GM21423 (cell line): ENCODE measurements around the gene EXOSC2.

Source experiments
- ATAC-seq: cut with Tn5 transposase; IDR thresholded peaks from one replicate; pipeline ENCODE4 v1.9.1; 2021; ENCODE audit warnings: mild to moderate bottlenecking, moderate library complexity; ENCODE audit not compliant: unreplicated experiment

Gene EXOSC2

DNA sequence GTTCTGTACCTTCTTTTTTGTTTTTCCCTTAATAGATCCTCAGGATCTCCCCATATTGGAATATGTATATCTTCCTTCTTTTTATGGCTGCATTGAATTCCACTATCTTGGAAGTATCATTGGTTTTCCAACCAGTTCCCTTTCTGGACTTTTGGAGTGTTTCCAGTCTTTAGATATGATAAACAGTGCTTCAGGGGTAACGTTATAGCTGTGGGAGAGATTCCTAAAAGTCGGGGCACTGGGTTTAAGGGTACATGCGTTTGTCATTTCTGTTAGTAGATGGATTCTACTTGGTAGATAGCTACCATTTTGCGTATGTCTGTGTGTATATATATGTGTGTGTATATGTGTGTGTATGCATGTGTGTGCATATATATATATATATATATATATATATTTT lies 42.0 kb downstream of the EXOSC2 start:
- ATAC-seq: no peak

DNA sequence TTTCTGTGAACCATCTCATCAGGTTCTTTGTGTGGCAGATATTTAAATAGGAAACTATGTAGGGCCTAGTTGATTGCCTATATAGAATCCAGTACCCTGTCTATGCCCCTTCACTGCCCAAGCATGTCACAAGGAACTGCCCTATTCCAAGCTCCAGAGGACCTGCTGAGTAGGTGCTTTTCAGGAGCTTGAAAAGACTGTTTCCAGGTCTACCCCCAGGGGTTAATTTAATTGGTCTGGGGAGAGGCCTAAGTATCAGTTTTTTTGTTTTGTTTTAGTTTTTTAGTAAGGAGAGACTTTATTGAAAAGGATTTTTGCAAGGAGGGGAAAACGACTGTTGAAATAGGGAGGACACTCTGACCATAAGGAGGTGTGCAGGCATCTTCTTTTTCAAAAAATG lies 43.3 kb downstream of the EXOSC2 start:
- ATAC-seq: no peak

DNA sequence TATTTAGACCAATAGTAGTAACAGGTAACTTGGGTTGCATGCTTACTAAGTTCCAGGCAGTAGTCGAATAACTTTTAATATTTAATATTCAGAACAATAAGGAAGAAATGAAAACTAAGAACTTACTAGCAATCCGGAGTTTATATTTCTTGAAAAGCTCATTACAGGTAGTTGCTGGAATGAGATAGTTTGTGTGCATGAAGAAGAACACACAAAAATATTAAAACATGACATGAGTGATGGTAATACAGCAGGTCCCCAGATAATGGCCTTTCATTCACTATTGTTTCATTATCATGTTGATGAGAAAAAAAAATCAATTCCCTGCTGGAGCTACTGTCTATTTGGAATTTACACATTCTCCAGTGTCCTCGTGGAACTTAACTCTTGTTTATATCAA lies 44.7 kb downstream of the EXOSC2 start:
- no peak for ATAC-seq

GRCh38 chr9:130739081-130739480 lies 45.5 kb downstream of the EXOSC2 start:
- ATAC-seq: no peak

- no peak for ATAC-seq
Observed at GRCh38 chr9:130740218-130741023, 46.8 kb downstream of the EXOSC2 start.

DNA sequence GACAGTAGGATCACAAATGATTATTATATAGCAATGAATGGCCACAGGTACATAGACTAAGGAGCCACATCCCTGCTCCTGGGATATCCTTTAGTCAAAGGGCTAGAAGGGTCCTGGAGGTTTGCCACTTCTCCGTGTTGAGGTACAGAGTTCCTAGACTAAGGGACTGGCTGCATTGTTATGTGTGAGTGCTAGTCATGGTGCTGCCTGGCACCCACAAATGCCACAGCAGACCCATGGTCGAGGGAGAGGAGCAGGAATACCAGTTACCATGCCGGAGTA lies 47.4 kb downstream of the EXOSC2 start:
- ATAC-seq: no peak

GRCh38 chr9:130741831-130742449 lies 48.4 kb downstream of the EXOSC2 start:
- no peak for ATAC-seq

DNA sequence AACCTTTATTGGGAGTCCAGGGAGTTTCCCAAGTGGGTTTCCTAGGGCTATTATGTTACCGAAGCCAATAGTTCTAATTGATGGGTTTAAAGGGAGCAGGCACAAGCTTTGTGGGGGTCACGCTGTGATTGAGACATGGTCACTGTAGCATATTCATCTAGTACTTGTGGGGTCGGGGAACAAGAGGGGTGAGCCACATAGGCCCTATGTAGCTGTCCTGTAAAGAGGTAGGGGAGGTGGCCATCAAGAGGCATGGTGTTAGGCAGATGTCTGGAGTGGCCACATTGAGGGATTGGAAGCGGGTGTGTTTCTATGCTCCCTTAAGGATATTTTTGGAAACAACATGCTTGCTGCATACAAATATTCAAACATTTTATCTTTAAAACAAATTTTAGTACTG lies 50.1 kb downstream of the EXOSC2 start:
- ATAC-seq: no peak

DNA sequence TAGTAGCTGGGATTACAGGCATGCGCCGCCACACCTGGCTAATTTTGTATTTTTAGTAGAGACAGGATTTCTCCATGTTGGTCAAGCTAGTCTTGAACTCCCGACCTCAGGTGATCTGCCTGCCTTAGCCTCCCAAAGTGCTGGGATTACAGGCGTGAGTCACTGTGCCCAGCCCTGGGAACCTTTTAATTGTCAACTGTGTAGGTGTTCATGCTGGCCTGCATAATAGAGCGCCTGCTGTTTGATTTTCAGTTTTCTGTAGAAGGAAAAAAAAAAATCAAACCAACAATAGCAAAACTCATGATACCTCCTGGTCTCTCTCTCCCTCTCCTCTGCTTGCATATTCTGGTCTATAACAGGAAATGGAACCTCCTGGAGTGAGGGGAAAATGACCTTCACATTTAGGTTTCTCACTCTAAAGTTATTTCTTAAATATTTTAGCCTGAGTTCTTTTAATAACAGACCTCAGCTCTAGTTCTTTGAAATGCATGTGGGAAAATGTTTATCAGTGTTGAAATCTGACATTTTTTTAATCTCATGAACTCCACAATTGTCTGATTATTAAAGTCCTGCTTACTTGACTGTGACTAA lies 51.7 kb downstream of the EXOSC2 start:
- ATAC-seq: no peak

DNA sequence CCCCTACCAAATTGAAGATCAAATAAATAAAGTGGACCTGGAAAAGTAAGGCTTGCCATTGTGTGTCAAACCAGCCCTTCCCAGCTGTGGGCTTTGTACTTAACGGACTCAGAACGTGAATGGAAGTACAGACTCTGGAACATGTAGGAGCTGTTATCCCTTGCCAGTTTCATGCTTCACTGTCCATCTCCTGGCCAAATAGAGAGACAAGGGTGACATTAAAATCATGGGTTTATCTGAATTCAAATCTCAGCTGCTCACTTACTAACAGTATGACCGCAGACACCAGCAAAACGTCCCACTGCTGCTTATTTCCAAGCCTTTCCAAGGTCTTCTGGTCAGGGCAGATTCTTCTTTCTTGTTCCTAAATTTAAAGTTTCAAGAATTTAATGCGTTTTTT lies 52.2 kb downstream of the EXOSC2 start:
- ATAC-seq: no peak

GRCh38 chr9:130746434-130747212 lies 53.0 kb downstream of the EXOSC2 start:
- no peak for ATAC-seq

GRCh38 chr9:130751631-130752355 lies 58.2 kb downstream of the EXOSC2 start:
- no peak for ATAC-seq
